Upper lobe of left lung (tissue), 4 donors: Measurements from ENCODE around the gene C1orf198.

Experiments used
- CTCF ChIP-seq, 6 experiments: fragments of 450-650 bp in 4 of 6; fragments of 200-600 bp in 2 of 6; sonication (generic) in 2 of 6; IDR thresholded peaks; one replicate each; pipeline ENCODE4 v1.5.1; 2016 to 2019; ENCODE audit warnings: antibody characterized with exemption in 6 of 6
- POLR2A ChIP-seq, 4 donors: fragments of 450-650 bp; IDR thresholded peaks; one replicate each; pipeline ENCODE4 v1.5.1; 2016 to 2017; ENCODE audit warnings: antibody characterized with exemption in 4 of 4, mild to moderate bottlenecking in 2 of 4
- POLR2AphosphoS5 ChIP-seq, 2 donors: sonication (generic); formaldehyde crosslinking; IDR thresholded peaks; one replicate each; pipeline ENCODE4 v1.5.1; 2017; ENCODE audit warnings: antibody characterized with exemption in 2 of 2

DNA sequence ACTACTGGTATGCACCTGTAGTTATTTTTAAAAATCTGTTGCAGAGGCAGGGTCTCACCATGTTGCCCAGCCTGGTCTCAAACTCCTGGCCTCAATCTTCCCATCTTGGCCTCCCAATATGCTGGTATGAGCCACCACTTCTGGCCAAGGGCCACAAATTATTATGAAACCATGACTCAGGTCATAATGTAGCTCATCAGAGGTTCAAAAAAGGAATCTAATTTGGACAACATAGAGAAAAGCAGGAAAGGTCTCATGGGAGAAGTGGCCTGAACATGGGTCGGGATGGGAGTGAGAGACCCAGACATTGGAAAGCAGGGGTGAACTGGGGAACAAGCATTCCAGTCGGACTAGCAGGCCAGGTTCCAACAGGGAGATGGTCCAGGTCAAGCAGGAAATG is 45.2 kb upstream of the C1orf198 start:
- TF ChIP-seq POLR2A (IDR thresholded peaks at IDR 0.05): no peak
- TF ChIP-seq CTCF (IDR thresholded peaks at IDR 0.05): no peak
- TF ChIP-seq POLR2AphosphoS5 (IDR thresholded peaks at IDR 0.05): no peak
